ENCODE measurements around the gene LMO4. TPM values are rescaled to one million over a fixed set of nuclear protein-coding genes. Genes with fewer than 3 reads are reported as not detected.
A peak's percentile ranks its signal among the peaks of the same experiment; 100 is the strongest.

LMO4 gene
- total and polyA plus RNA-seq, 10 of the 15 experiments (the other 5 are each of a cell fraction or from before 2014, with no cell fraction given), result 3.8 to 76.6 (median 20.7) TPM

- no peaks in the 10 kb centered on the region for H3K9me3 ChIP-seq (replicated peaks; ENCODE audit: control insufficient read depth, insufficient read depth, low read length)
- peak overlapping the region; percentile 64 for H3K9ac ChIP-seq (ENCODE audit: control insufficient read depth, insufficient read depth, low read length)
- no TSS peak for BruUV-seq (replicated peaks)
- ChIA-PET POLR2A (interaction anchor here (0.5 to 1.2 kb wide), 10 partner anchors 14 to 1869 kb away, joined by 3 to 7 read pairs (median 4); no protein-coding TSS in a partner anchor), SMC1A (ENCODE audit: uncharacterized antibody, unreplicated experiment) (interaction anchor here (0.6 to 3.6 kb wide), 15 partner anchors 10 to 1065 kb away, joined by 3 to 17 read pairs (median 4); no protein-coding TSS in a partner anchor), RAD21 (ENCODE audit: unreplicated experiment) (interaction anchor here (0.7 to 7.9 kb wide), 10 partner anchors 10 to 851 kb away, joined by 3 to 55 read pairs (median 4); no protein-coding TSS in a partner anchor), CTCF (interaction anchor here (0.7 to 3.8 kb wide), 11 partner anchors 11 to 945 kb away, joined by 3 to 13 read pairs (median 3); no protein-coding TSS in a partner anchor)
- WGBS (ENCODE audit: insufficient coverage, insufficient replicate concordance, low lambda C conversion rate, missing lambda C conversion rate), result 1% methylated on average over 19 of the region's 19 CpGs
- ATAC-seq, result no peak
- no peak for DNase-seq (ENCODE audit: low read depth, low spot score)
- H3K4me1 ChIP-seq (ENCODE audit: control insufficient read depth, insufficient read depth, low read length), result peaks cover 8% of the 10 kb centered on the region
- intact Hi-C loops (cut with micrococcal nuclease; ENCODE audit: unreplicated experiment) (loop anchor here (5.0 to 10.0 kb wide), 4 partner anchors 257 to 625 kb away; partner anchors contain the start of genes HS2ST1, SELENOF and SH3GLB1), in situ Hi-C loops (cut with MboI) (loop anchor here (5.0 kb wide), 1 partner anchor 122 kb away; no protein-coding TSS in a partner anchor)
- peak overlapping the region; percentile 84 for H3K4me3 ChIP-seq
- TF ChIP-seq HDGF (IDR thresholded peaks at IDR 0.05) (no peak), ZNF384 (IDR thresholded peaks at IDR 0.05; ENCODE audit: borderline replicate concordance, low read depth, low read length) (0 out of 2 replicates have a peak, but pooled peaks have one; percentile 7), IRF3 (IDR thresholded peaks at IDR 0.05) (no peak), YBX1 (IDR thresholded peaks at IDR 0.05) (no peak), SP1 (IDR thresholded peaks at IDR 0.05; ENCODE audit: low read depth, low read length) (no peak), TBL1XR1 (IDR thresholded peaks at IDR 0.05; ENCODE audit: low read depth, low read length) (no peak), DPF2 (IDR thresholded peaks at IDR 0.05) (no peak), SKIL (IDR thresholded peaks at IDR 0.05; ENCODE audit: low read depth, poor library complexity, severe bottlenecking) (no peak), SMAD1 (IDR thresholded peaks at IDR 0.05; ENCODE audit: low read depth, partially characterized antibody) (no peak), EGR1 (IDR thresholded peaks at IDR 0.05; ENCODE audit: borderline replicate concordance in 1 of 2, low read depth in 2 of 2, low read length in 2 of 2) (no peak), RELA (IDR thresholded peaks at IDR 0.05; ENCODE audit: borderline replicate concordance, partially characterized antibody) (no peak), MTA3 (IDR thresholded peaks at IDR 0.05; ENCODE audit: borderline replicate concordance, low read length) (peak; percentile 52; the same call in 1 of the 2 replicates), IKZF2 (IDR thresholded peaks at IDR 0.05) (no peak), ZNF592 (IDR thresholded peaks at IDR 0.05) (no peak), PML (IDR thresholded peaks at IDR 0.05; ENCODE audit: low read length) (no peak), TCF12 (IDR thresholded peaks at IDR 0.05; ENCODE audit: low read depth, low read length) (no peak)
- peaks cover 0 to 2% of the 10 kb centered on the region in 2 experiments; a peak in 1 of 4 replicates for H3K36me3 ChIP-seq (ENCODE audit: control insufficient read depth in 2 of 2, insufficient read depth in 2 of 2, low read length in 1 of 2)
- H3K27me3 ChIP-seq (replicated peaks in 1 of 2; ENCODE audit: control insufficient read depth in 2 of 2, insufficient read depth in 2 of 2, low read length in 1 of 2), result no peaks in the 10 kb centered on the region
- peak overlapping the region; percentile 94 for H3K4me2 ChIP-seq (ENCODE audit: control insufficient read depth, insufficient read depth)
- peak overlapping the region; percentile 55 for H2AFZ ChIP-seq (ENCODE audit: control insufficient read depth, low read depth, low read length)
- H3K27ac ChIP-seq (ENCODE audit: control insufficient read depth, insufficient read depth), result peak overlapping the region; percentile 65
- H3K79me2 ChIP-seq (ENCODE audit: control insufficient read depth, insufficient read depth, low read length), result peaks cover 44% of the 10 kb centered on the region
- FAIRE-seq, result no peak
- H4K20me1 ChIP-seq (ENCODE audit: control insufficient read depth, insufficient read depth), result no peaks in the 10 kb centered on the region
These were observed 1.6 kb downstream of the LMO4 start for GRCh38 chr1:87330057-87330884.
